ENCODE data around the gene STBD1. TPM values are rescaled to one million over a fixed set of nuclear protein-coding genes. Genes with fewer than 3 reads are reported as not detected.
A peak's percentile ranks its signal among the peaks of the same experiment; 100 is the strongest.

The STBD1 gene
- total and polyA plus RNA-seq, 10 donors = 0.26 to 3.1 (median 1.6) TPM

DNA sequence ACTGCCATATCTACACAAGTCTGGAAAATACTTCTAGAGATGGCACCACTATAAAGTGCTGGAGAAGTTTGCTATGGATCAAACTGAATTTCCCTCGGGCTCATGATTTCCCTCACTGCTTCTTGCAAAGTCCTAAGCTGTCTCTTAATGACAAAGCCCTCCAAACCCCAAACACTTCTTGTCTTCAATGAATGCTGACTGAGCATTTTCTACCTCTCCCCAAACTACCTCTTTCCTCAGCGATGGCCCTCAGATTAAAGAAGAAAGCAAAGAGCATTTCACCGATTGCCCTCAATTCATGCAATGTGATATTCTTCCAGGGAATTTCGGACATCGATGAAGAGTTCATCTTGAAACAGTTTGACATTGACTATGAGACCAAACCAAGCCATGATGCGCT, 35.3 kb upstream of the STBD1 start:
- 90 to 95% (median 94%) methylated on average over 6 of the region's 6 CpGs for WGBS, 5 donors

DNA sequence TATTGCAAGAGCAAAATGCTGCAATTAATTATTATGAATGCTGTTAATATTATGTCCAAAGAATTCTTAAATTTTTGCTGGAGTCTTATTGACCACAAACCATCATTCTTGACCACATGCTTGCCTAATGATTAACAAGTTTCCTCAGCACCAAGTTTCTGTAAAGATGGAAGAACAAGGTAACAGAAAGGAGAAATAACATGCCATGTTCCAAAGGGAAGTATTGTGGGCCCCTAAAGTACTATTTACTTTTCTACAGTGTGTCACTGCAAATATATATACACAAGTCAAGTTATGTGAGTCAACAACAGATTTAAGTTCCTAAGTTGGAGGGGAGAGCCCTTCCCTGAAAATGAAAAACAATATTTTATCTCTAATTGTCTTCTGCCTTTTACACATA, 34.5 kb upstream of the STBD1 start:
- no peak overlapping the region for H3K4me3 ChIP-seq
- DNase-seq = no peak
- no peak overlapping the region for H3K27ac ChIP-seq
- no peaks in the 10 kb centered on the region for H3K4me1 ChIP-seq
- no peaks in the 10 kb centered on the region for H3K9me3 ChIP-seq
- TF ChIP-seq POLR2AphosphoS5 (IDR thresholded peaks at IDR 0.05) = no peak
- no peak for TF ChIP-seq POLR2A (IDR thresholded peaks at IDR 0.05)
- TF ChIP-seq CTCF (IDR thresholded peaks at IDR 0.05 in 8 of 11, conservative IDR thresholded peaks at IDR 0.05 in 3 of 11) = no peak
- H3K36me3 ChIP-seq = no peaks in the 10 kb centered on the region
- no peaks in the 10 kb centered on the region for H3K27me3 ChIP-seq (replicated peaks in 1 of 7)
- intact Hi-C loops (cut with DNase I; ENCODE audit: low total_unique reads) = no loop called here

More for the DNA sequence above, 35.3 kb upstream of the STBD1 start:
- H3K36me3 ChIP-seq = no peaks in the 10 kb centered on the region
- TF ChIP-seq CTCF (IDR thresholded peaks at IDR 0.05 in 8 of 11, conservative IDR thresholded peaks at IDR 0.05 in 3 of 11) (no peak), POLR2AphosphoS5 (IDR thresholded peaks at IDR 0.05) (no peak), POLR2A (IDR thresholded peaks at IDR 0.05) (no peak)
- H3K27ac ChIP-seq = peak overlapping the region in 1 of 8 donors; percentile 13
- H3K4me3 ChIP-seq = no peak overlapping the region
- no peaks in the 10 kb centered on the region for H3K4me1 ChIP-seq
- intact Hi-C loops (cut with DNase I; ENCODE audit: low total_unique reads) = no loop called here
- H3K27me3 ChIP-seq (replicated peaks in 1 of 7) = no peaks in the 10 kb centered on the region
- H3K9me3 ChIP-seq = no peaks in the 10 kb centered on the region
- DNase-seq = no peak

GRCh38 chr4:76272582-76272981, 34.0 kb upstream of the STBD1 start:
- H3K4me3 ChIP-seq = no peak overlapping the region
- TF ChIP-seq CTCF (IDR thresholded peaks at IDR 0.05 in 8 of 11, conservative IDR thresholded peaks at IDR 0.05 in 3 of 11) (no peak), POLR2AphosphoS5 (IDR thresholded peaks at IDR 0.05) (no peak), POLR2A (IDR thresholded peaks at IDR 0.05) (no peak)
- intact Hi-C loops (cut with DNase I; ENCODE audit: low total_unique reads) = no loop called here
- no peaks in the 10 kb centered on the region for H3K27me3 ChIP-seq (replicated peaks in 1 of 7)
- WGBS, 5 donors = 2 to 88% (median 56%) methylated on average over 1 of the region's 1 CpG
- no peaks in the 10 kb centered on the region for H3K9me3 ChIP-seq
- no peak overlapping the region for H3K27ac ChIP-seq
- DNase-seq = no peak
- no peaks in the 10 kb centered on the region for H3K4me1 ChIP-seq
- H3K36me3 ChIP-seq = no peaks in the 10 kb centered on the region

- DNase-seq = no peak
- intact Hi-C loops (cut with DNase I; ENCODE audit: low total_unique reads) = no loop called here
- Histone ChIP-seq H3K4me1 (no peaks in the 10 kb centered on the region), H3K9me3 (no peaks in the 10 kb centered on the region), H3K4me3 (no peak overlapping the region), H3K27ac (no peak overlapping the region), H3K27me3 (replicated peaks in 1 of 7) (no peaks in the 10 kb centered on the region), H3K36me3 (no peaks in the 10 kb centered on the region)
- TF ChIP-seq POLR2AphosphoS5 (IDR thresholded peaks at IDR 0.05) = no peak
- WGBS, 5 donors = 74 to 89% (median 77%) methylated on average over 5 of the region's 5 CpGs
Measured at GRCh38 chr4:76272999-76273398, 33.5 kb upstream of the STBD1 start.

DNA sequence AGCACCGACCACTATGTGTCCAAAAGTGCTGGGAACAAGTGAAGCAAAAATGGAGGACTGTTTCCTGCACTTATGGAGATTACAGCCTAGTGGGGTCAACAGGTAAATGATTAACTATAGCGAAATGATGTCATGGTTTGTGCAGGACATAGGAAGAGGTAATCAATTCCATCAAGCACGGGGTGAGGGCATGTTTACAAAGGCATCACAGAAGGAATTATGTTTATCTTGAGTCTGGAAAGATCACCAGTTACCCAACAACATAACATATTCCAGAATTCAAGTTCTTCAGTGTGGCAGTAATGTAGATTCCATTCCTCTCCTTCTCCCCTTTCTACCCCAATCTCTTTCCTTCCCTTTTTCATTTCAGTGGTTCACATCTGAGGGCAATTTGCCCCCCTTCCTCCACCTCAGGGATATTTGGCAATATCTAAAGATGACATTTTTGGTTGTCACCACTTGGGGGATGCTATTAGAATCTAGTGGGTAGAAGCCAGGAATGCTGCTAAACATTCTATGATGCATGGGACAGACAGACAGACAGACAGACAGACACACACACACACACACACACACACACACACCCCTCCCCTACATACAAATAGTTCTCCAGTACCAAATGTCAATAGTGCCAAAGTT, 30.9 kb upstream of the STBD1 start:
- 68 to 84% (median 77%) methylated on average over 3 of the region's 3 CpGs for WGBS, 5 donors
- intact Hi-C loops (cut with DNase I; ENCODE audit: low total_unique reads) = no loop called here

More for the DNA sequence above, 30.9 kb upstream of the STBD1 start:
- no peak for DNase-seq
- no peak overlapping the region for H3K27ac ChIP-seq
- H3K4me3 ChIP-seq = no peak overlapping the region
- TF ChIP-seq POLR2A (IDR thresholded peaks at IDR 0.05) (no peak), CTCF (IDR thresholded peaks at IDR 0.05 in 8 of 11, conservative IDR thresholded peaks at IDR 0.05 in 3 of 11) (no peak), POLR2AphosphoS5 (IDR thresholded peaks at IDR 0.05) (no peak)
- H3K36me3 ChIP-seq = no peaks in the 10 kb centered on the region
- no peaks in the 10 kb centered on the region for H3K4me1 ChIP-seq
- no peaks in the 10 kb centered on the region for H3K27me3 ChIP-seq (replicated peaks in 1 of 7)
- H3K9me3 ChIP-seq = no peaks in the 10 kb centered on the region
